Measurements from ENCODE around the gene TPK1. TPM values are rescaled to one million over a fixed set of nuclear protein-coding genes. Genes with fewer than 3 reads are reported as not detected.
A peak's percentile ranks its signal among the peaks of the same experiment; 100 is the strongest.

Gene TPK1
- total RNA-seq, 1 donor from 2014 or later = 2.2 TPM

GRCh38 chr7:144857463-144857862 is 21.6 kb upstream of the TPK1 start:
- H3K4me2 ChIP-seq (ENCODE audit: low read length) = no peak overlapping the region

GRCh38 chr7:144854839-144855424 is 19.1 kb upstream of the TPK1 start:
- Histone ChIP-seq H3K9me3 (ENCODE audit: insufficient read depth, low read depth, low read length) (no peaks in the 10 kb centered on the region), H2AFZ (ENCODE audit: low read depth, low read length) (no peak overlapping the region), H3K27ac (ENCODE audit: low read depth, low read length) (no peak overlapping the region), H4K20me1 (ENCODE audit: insufficient read depth, low read length) (no peaks in the 10 kb centered on the region), H3K79me2 (ENCODE audit: insufficient read depth, low read length) (no peaks in the 10 kb centered on the region), H3K36me3 (ENCODE audit: insufficient read depth, low read length) (no peaks in the 10 kb centered on the region), H3K27me3 (ENCODE audit: insufficient read depth, low read length) (no peaks in the 10 kb centered on the region), H3K4me1 (ENCODE audit: insufficient read depth, low read length) (no peaks in the 10 kb centered on the region), H3K4me2 (ENCODE audit: low read length) (no peak overlapping the region), H3K9ac (ENCODE audit: low read length) (no peak overlapping the region), H3K4me3 (ENCODE audit: insufficient read depth, low read depth, low read length) (no peak overlapping the region)
- H3K27ac Mint-ChIP-seq (ENCODE audit: unreplicated experiment) = no peak overlapping the region
- FAIRE-seq = no peak
- H3K36me3 Mint-ChIP-seq (ENCODE audit: low read depth, unreplicated experiment) = no peaks in the 10 kb centered on the region
- no peaks in the 10 kb centered on the region for H3K27me3 Mint-ChIP-seq (ENCODE audit: low read depth, unreplicated experiment)
- H3K4me3 Mint-ChIP-seq (ENCODE audit: unreplicated experiment) = no peak overlapping the region
- no peaks in the 10 kb centered on the region for H3K4me1 Mint-ChIP-seq (ENCODE audit: low read depth, unreplicated experiment)
- peak; percentile 3 for DNase-seq (ENCODE audit: low read depth)
- TF ChIP-seq CTCF (IDR thresholded peaks at IDR 0.05; ENCODE audit: insufficient read depth, low read depth, low read length) = peak; percentile 26
- no peak for TF ChIP-seq EZH2 (IDR thresholded peaks at IDR 0.05; ENCODE audit: insufficient read depth, low read length)
- peaks cover 1% of the 10 kb centered on the region for H3K9me3 Mint-ChIP-seq (ENCODE audit: unreplicated experiment)

More at GRCh38 chr7:144857463-144857862, 21.6 kb upstream of the TPK1 start:
- H3K4me3 Mint-ChIP-seq (ENCODE audit: unreplicated experiment) = no peak overlapping the region
- H3K4me1 ChIP-seq (ENCODE audit: insufficient read depth, low read length) = no peaks in the 10 kb centered on the region
- TF ChIP-seq CTCF (IDR thresholded peaks at IDR 0.05; ENCODE audit: insufficient read depth, low read depth, low read length) = no peak
- TF ChIP-seq EZH2 (IDR thresholded peaks at IDR 0.05; ENCODE audit: insufficient read depth, low read length) = no peak
- H3K36me3 Mint-ChIP-seq (ENCODE audit: low read depth, unreplicated experiment) = no peaks in the 10 kb centered on the region
- FAIRE-seq (no peak), DNase-seq (ENCODE audit: low read depth) (no peak)
- no peaks in the 10 kb centered on the region for H3K4me1 Mint-ChIP-seq (ENCODE audit: low read depth, unreplicated experiment)
- no peaks in the 10 kb centered on the region for H3K9me3 Mint-ChIP-seq (ENCODE audit: unreplicated experiment)
- no peak overlapping the region for H3K4me3 ChIP-seq (ENCODE audit: insufficient read depth, low read depth, low read length)
- no peaks in the 10 kb centered on the region for H3K27me3 Mint-ChIP-seq (ENCODE audit: low read depth, unreplicated experiment)
- H3K9ac ChIP-seq (ENCODE audit: low read length) = no peak overlapping the region
- H3K27me3 ChIP-seq (ENCODE audit: insufficient read depth, low read length) = no peaks in the 10 kb centered on the region
- no peaks in the 10 kb centered on the region for H3K36me3 ChIP-seq (ENCODE audit: insufficient read depth, low read length)
- H3K27ac Mint-ChIP-seq (ENCODE audit: unreplicated experiment) = no peak overlapping the region
- no peak overlapping the region for H3K27ac ChIP-seq (ENCODE audit: low read depth, low read length)
- H2AFZ ChIP-seq (ENCODE audit: low read depth, low read length) = no peak overlapping the region
- no peaks in the 10 kb centered on the region for H4K20me1 ChIP-seq (ENCODE audit: insufficient read depth, low read length)
- H3K79me2 ChIP-seq (ENCODE audit: insufficient read depth, low read length) = no peaks in the 10 kb centered on the region
- no peaks in the 10 kb centered on the region for H3K9me3 ChIP-seq (ENCODE audit: insufficient read depth, low read depth, low read length)

- no peaks in the 10 kb centered on the region for H4K20me1 ChIP-seq (ENCODE audit: insufficient read depth, low read length)
- H3K4me1 ChIP-seq (ENCODE audit: insufficient read depth, low read length) = no peaks in the 10 kb centered on the region
- no peak for FAIRE-seq
- H3K9ac ChIP-seq (ENCODE audit: low read length) = no peak overlapping the region
- no peak overlapping the region for H3K4me3 Mint-ChIP-seq (ENCODE audit: unreplicated experiment)
- no peak for DNase-seq (ENCODE audit: low read depth)
- H3K79me2 ChIP-seq (ENCODE audit: insufficient read depth, low read length) = no peaks in the 10 kb centered on the region
- H3K27me3 ChIP-seq (ENCODE audit: insufficient read depth, low read length) = no peaks in the 10 kb centered on the region
- no peaks in the 10 kb centered on the region for H3K27me3 Mint-ChIP-seq (ENCODE audit: low read depth, unreplicated experiment)
- H3K36me3 Mint-ChIP-seq (ENCODE audit: low read depth, unreplicated experiment) = no peaks in the 10 kb centered on the region
- no peaks in the 10 kb centered on the region for H3K9me3 ChIP-seq (ENCODE audit: insufficient read depth, low read depth, low read length)
- H3K9me3 Mint-ChIP-seq (ENCODE audit: unreplicated experiment) = peaks cover 1% of the 10 kb centered on the region
- H2AFZ ChIP-seq (ENCODE audit: low read depth, low read length) = no peak overlapping the region
- no peak overlapping the region for H3K27ac Mint-ChIP-seq (ENCODE audit: unreplicated experiment)
- H3K36me3 ChIP-seq (ENCODE audit: insufficient read depth, low read length) = no peaks in the 10 kb centered on the region
- no peak for TF ChIP-seq CTCF (IDR thresholded peaks at IDR 0.05; ENCODE audit: insufficient read depth, low read depth, low read length)
- no peak for TF ChIP-seq EZH2 (IDR thresholded peaks at IDR 0.05; ENCODE audit: insufficient read depth, low read length)
- H3K4me1 Mint-ChIP-seq (ENCODE audit: low read depth, unreplicated experiment) = no peaks in the 10 kb centered on the region
- H3K27ac ChIP-seq (ENCODE audit: low read depth, low read length) = no peak overlapping the region
- no peak overlapping the region for H3K4me2 ChIP-seq (ENCODE audit: low read length)
- no peak overlapping the region for H3K4me3 ChIP-seq (ENCODE audit: insufficient read depth, low read depth, low read length)
These were observed 17.7 kb upstream of the TPK1 start for GRCh38 chr7:144853542-144853941.

Data from astrocyte (in vitro differentiated cells and primary cell).